HG03108 (cell line): ENCODE results near the gene RNASE13.
A peak's percentile ranks its signal among the peaks of the same experiment; 100 is the strongest.

Experiments
- ATAC-seq: cut with Tn5 transposase; IDR thresholded peaks from one replicate; pipeline ENCODE4 v1.9.1; 2021; ENCODE audit warnings: moderate library complexity; ENCODE audit not compliant: unreplicated experiment

RNASE13 gene, protein sequence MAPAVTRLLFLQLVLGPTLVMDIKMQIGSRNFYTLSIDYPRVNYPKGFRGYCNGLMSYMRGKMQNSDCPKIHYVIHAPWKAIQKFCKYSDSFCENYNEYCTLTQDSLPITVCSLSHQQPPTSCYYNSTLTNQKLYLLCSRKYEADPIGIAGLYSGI

DNA sequence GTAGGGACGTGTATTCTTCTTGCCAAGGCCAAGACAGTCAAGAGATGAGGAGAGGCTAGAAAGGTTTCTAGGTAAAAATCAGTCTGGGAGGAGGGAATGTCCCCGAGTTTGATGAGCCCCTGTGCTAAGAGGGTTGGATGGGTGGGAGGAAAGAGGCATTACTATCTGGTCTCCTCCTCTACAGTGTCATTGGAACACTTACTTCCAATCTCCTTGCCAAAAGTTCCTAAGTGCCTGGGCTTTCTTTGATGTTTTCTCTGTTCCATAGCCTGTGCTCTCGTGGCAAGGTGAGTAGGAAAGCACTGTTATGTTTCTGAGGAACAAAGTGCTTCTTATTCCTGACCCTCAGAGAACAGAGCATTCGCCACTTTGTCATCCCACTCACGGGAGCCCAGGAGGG is at the start of gene RNASE13:
Gene RNASE13, minus strand, starts transcription at position 101 of the 400 bp plus-strand sequence. CDS start 519 bp downstream, outside the sequence.
- no peak for ATAC-seq

DNA sequence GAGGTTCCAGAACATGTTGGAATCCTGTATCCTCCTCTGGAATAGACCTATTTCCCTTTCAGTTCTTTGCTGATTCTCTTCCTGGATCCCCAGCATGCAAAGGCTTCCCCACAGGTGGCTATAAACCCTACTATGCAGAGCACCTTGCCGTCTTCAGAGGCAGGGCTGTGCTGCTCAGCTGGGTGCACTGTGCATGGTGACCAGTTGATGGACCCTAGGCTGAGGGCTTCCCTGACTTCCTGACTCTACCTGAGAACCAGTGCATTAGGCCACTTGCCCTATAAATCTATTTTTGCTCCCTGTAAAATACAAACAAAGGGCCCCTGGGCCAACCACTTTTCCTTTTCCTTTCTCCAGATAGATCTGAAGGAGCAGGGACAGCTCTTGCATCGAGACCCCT is 49.8 kb upstream of the RNASE13 start:
- ATAC-seq: no peak

DNA sequence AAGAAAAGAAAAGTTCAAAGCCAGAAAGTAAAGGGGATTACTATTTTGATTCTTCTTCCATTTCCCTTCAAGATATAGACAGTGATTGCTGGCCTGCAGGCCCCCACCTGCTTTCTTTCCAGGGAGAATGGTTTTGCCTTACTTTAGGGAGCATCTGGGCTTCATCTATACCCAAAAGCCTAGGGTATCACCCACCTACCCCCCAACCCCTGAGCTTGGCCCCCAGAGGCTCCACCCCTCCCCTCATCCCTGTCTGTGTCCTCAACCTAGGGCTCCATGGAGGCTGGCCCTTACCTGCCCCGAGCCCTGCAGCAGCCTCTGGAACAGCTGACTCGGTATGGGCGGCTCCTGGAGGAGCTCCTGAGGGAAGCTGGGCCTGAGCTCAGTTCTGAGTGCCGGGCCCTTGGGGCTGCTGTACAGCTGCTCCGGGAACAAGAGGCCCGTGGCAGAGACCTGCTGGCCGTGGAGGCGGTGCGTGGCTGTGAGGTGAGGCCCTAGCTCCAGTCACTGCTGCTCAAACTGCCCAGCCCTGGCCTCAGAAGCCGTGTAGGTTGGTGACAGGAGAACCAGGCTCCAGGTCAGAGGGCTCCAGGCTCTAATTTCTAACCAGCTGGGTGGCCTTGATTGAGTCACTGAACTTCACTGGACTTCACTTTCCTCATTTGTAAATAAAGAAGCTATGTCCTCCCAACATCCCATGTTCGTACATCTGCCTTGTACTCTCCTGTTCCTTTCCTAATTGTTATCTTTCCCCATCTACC is 49.1 kb upstream of the RNASE13 start:
- no peak for ATAC-seq

DNA sequence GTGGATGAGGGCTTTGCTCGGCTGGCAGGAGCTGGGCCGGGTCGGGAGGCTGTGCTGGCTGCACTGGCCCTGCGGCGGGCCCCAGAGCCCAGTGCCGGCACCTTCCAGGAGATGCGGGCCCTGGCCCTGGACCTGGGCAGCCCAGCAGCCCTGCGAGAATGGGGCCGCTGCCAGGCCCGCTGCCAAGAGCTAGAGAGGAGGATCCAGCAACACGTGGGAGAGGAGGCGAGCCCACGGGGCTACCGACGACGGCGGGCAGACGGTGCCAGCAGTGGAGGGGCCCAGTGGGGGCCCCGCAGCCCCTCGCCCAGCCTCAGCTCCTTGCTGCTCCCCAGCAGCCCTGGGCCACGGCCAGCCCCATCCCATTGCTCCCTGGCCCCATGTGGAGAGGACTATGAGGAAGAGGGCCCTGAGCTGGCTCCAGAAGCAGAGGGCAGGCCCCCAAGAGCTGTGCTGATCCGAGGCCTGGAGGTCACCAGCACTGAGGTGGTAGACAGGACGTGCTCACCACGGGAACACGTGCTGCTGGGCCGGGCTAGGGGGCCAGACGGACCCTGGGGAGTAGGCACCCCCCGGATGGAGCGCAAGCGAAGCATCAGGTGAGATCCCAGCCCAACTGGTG is 47.0 kb upstream of the RNASE13 start:
- ATAC-seq: no peak

DNA sequence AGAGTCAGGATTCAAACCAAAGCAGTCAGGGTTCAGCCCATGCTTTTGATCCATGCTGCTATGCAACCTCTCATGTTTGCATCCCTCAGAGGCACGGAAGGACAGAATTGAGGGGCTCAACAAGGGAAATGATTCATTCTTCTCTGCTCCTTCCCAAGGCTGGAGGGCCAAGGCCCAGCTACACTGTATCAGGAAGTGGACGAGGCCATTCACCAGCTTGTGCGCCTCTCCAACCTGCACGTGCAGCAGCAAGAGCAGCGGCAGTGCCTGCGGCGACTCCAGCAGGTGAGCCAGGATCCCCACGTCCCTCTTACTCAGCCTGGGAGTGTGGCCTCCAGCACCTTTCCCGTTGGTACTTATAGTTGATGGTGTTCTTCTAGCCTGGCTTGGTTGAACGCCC is 44.1 kb upstream of the RNASE13 start:
- ATAC-seq: no peak

DNA sequence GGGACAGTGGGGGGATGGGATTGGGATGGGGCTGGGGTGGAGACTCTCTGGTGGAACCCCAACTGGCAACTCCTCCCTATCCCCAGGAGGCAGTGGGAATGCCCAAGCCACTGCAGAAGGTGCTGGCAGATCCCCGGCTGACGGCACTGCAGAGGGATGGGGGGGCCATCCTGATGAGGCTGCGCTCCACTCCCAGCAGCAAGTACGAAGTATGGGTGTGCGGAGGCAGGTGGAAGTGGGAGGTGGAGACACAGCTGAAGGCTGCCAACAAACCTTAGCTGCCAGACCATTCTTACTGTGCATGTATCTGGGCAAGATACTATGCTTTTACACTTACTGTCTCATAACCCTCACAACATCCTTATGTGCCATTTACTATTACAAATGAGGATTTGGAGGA is 43.7 kb upstream of the RNASE13 start:
- ATAC-seq: no peak

DNA sequence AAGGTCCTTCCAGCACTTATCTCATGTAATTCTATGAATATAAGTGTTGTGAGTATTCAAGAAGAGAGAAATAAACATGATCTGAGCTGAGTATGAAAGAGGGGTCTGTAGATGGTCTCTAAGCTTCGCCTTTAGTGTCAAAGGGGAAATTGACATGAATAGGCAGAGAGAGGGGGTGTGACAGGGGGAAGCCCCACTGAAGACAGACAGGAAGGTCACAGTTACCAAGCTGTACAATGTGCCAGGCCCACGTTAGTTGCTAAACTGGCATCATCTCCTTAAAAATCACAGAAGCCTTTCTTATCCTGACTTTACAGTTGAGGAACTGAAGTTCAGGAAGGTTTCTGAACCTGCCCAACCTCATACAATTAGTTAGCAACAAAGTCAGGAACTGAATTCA is 43.1 kb upstream of the RNASE13 start:
- no peak for ATAC-seq

DNA sequence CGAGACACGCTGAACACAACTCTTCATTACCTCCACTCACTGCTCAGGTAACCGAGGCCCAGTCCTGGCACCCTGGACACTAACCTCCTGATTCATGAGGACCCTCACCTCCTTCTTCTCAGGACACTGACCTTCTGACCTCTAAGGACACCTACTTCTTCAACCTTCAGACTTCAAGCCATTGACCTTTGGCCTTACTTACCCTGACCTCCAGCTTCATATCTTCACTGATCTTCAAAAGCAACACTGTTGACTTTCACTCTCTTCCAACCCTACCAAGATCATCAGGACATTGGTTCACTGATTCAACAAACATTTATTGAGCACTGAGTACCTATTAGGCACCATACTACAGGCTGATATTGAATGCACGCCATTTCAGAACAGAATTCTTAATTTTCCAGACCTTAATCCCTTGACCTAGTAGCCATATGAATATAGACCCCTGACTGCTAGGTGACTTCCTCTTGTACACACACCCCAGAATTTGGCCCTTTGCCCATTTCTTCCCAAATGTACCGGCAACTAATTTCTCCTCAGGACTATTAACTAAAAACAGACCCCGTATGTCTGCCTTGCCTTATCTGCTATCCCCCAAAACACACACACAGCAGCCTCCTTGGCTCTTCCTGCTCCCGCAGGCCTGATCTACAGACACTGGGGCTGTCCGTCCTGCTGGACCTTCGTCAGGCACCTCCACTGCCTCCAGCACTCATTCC is 41.3 kb upstream of the RNASE13 start:
- no peak for ATAC-seq

DNA sequence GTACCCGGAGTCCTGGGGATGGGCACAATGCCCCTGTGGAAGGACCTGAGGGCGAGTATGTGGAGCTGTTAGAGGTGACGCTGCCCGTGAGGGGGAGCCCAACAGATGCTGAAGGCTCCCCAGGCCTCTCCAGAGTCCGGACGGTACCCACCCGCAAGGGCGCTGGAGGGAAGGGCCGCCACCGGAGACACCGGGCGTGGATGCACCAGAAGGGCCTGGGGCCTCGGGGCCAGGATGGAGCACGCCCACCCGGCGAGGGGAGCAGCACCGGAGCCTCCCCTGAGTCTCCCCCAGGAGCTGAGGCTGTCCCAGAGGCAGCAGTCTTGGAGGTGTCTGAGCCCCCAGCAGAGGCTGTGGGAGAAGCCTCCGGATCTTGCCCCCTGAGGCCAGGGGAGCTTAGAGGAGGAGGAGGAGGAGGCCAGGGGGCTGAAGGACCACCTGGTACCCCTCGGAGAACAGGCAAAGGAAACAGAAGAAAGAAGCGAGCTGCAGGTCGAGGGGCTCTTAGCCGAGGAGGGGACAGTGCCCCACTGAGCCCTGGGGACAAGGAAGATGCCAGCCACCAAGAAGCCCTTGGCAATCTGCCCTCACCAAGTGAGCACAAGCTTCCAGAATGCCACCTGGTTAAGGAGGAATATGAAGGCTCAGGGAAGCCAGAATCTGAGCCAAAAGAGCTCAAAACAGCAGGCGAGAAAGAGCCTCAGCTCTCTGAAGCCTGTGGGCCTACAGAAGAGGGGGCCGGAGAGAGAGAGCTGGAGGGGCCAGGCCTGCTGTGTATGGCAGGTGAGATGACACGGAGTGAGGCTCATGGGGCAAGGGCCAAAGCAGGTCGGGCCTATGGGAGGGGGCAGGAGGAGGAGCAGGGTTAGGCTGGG is 40.0 kb upstream of the RNASE13 start:
- ATAC-seq: no peak

DNA sequence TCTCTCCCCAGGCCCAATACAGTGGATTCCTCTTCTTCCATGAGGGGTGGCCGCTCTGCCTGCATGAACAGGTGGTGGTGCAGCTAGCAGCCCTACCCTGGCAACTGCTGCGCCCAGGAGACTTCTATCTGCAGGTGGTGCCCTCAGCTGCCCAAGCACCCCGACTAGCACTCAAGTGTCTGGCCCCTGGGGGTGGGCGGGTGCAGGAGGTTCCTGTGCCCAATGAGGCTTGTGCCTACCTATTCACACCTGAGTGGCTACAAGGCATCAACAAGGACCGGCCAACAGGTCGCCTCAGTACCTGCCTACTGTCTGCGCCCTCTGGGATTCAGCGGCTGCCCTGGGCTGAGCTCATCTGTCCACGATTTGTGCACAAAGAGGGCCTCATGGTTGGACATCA is 39.3 kb upstream of the RNASE13 start:
- ATAC-seq: no peak

DNA sequence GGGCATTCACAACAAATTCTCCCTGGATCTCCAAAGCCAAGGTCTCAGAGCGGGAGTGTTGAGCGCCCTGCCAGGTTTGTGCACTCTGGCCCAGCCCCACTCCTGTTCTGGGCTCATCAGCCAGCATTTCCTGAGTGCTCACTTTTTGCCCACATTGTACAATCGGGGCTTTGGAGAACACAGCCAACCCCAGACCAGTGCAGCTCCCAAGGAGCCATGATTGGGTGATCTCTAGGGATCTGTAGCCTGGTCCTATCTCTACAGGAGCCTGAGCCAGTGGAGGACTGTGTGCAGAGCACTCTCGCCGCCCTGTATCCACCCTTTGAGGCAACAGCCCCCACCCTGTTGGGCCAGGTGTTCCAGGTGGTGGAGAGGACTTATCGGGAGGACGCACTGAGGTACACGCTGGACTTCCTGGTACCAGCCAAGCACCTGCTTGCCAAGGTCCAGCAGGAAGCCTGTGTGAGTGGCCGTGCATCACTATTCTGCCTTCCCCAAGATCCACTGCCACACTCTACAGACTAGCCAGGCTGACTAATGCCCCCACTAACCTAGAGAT is 38.3 kb upstream of the RNASE13 start:
- ATAC-seq: no peak

DNA sequence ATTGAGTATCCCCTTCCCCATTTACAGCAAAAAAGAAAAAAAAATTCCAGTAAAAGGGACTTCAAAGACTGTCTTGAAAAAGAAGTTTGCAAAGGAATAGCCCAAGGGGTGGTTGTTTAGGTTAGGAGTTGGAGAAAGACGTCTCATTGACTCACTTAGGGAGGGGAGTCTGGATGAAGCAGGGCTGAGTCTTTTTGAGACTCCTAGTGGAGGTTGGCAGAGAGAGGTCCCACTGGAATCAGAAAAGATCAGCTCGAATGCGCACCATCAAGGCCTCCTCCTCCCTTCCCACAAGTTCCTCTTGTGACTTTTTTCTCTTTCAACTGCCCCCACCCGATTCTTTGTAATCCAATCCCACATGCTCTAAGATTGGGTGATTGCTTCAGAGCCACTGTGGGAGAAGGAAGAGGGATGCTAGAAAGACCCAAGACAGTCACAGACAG is 37.4 kb upstream of the RNASE13 start:
- no peak for ATAC-seq

DNA sequence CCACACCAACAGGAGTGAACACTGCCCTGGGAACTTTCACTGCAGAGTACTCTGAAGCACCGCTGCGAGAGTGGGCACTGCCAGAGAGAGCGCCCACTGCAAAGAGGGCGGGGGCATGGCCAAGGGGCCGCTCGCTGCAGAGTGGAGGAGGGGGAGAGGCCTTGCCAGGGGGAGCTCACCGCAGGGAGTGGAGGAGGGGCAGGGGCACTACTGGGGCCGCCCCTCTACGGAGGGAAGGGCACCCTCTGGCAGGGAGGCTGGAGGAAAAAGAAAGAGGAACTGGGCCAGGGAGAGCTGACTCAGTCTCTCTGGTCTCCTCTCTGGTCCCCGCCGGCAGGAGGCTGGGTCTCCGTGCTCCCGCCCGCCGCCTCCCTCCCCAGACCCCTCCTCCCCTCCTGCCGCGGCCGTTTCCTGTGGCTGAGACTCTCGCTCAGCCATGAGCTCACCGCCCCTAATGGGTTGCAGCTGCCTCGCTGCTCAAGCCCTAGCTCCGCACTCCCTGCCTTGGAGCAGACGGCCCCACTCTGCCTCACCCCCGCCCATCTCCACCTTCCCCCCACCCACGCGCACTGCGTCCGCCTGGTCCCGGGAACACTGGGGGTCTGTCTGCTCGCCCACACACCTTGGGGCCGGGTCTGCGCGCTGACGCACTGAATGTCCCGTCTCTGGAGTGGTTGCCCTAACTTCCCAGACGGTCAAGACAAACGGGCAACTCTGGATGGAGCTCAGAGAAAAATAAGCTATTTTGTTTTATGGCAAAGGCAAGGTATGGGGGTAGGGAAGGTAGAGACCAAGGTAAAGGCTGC is 36.8 kb upstream of the RNASE13 start:
- ATAC-seq: peak; percentile 70

DNA sequence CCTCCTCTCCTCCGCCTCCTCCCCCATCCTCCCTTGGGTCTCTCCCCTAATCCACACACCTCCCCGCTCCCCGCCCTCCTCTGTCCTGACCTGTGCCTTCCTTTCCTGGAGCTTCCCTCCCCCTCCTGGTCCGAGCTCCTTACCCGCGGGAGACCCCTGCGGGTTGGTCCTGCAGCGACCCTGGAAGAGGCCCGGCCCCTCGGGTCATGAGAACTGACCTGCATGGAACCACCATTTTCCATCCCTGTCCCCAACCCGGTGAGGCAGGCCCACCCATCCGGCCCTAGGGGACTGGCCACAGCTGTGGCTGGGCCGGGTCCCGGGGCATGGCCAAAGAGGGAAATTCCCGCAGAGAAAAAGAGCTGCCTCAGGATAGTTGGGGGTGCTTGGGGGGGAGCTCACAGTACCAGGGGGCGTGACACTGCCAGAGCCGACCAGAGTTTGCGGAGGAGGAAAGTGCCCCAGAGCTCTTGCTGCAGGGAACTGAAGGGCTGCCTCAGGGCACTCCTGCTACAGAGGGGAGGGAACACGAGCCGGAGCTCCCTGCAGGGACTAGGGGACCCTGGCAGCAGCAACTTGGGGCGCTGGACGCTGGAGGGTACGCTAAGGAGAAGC is 36.1 kb upstream of the RNASE13 start:
- ATAC-seq: peak; percentile 1

DNA sequence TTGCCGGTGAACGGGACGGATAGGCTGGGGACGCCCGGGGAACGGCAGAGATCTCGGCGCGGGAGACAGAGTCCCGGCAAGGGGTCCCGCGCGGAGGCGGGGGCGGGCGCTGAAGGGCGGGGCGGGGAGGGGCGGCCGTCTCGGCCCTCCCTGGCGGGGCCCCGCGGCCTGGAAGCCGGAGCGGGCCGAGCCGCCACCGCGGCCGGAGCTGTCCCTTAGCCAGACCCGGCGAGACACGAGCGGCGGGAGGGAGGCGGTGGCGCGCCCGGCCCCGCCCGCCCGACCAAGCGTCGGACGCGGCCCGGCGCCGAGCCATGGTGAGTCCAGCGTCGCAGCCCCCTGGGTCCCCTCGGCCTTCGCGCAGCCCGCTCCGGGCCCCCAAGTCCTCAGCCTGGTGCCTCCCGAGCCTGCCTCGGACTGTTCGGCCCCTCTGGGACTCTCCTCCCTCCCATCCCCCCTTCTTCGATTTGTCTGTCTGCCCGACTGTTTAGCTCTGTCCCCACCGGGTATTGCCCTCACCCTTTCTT is 35.5 kb upstream of the RNASE13 start, which contains the start of gene ARHGEF40:
Gene ARHGEF40, plus strand, starts transcription at position 222 of the 527 bp plus-strand sequence. Its CDS starts 93 bp downstream, at position 315.
- no peak for ATAC-seq

DNA sequence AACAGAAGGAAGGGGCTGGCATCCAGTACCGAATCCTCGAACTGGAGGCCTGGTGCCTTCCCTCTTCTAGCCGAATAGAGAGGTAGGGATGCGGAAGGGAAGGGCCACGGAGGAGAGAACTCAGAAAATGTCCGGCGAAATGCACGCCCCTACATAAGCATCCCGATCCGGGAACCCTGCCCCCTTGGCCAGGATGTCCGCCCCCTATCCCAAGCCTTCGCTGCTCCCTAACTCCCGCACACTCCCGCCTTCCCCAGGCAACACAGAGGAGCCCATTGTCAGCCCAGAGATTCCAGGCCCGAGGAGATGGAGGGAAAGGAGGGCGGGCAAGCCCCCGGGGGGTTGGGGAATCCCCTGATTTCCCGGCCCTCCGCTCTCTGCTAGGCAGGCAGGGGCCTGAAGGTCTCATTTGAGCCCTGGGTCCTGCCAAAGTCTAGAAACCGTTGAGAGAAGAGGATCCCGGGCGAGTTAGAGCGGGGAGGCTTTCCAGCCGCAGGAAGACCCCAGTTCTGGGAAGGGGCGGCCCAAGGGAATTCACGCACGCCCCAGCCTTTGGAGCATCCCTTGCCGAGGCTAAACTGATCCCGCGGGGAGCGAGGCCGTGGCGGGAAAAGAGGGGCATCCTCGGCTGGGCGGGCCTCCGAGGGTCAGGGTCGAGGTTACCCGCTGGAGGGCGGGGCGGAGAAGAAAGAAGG is 34.9 kb upstream of the RNASE13 start:
- no peak for ATAC-seq

DNA sequence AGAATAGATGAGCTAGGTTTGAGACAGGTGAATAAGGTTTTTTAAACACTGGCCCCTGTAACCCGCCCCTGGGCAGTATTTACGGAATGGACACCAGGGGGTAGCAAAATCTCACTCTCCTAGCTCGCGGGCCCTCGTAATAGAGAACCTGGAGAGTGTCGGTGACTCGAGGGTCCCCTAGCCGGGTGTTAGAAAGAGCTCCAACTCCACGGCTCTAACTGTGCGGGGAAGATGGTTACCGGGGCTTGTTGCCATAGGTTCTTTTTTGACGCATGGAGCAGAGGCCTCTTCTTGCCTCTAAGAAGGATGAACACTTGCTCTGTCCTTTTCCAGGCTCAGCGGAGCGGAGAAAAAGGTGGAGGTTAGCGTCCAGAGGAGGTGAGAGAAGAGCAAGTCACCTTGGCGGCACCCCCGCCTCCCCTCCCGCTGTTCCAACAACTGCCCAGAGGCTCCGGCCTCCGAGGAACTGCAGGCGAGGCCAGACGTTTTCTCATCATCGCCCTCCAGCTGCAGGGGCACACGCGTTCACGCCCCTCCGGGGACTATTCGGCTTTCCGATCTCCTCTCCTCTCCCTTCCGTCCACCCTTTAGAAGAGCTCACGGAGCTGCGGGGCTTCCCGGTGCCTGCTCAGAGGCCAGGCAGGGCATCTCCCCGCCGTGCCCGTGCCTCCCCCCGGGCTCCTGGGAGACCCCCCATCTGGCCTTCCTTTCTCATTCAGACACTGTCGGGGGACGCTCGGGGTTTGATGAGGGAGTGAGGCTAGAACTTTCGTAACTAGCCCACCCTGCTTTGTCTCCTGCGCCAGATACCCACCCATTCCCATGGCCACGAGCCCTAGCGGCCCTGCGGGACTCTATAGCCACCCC is 34.1 kb upstream of the RNASE13 start:
- no peak for ATAC-seq
